ENCODE measurements around the gene SLC35A2.
A peak's percentile ranks its signal among the peaks of the same experiment; 100 is the strongest.

SLC35A2 gene

GRCh38 chrX:48911412-48912182 is at the start of gene SLC35A2:
Gene SLC35A2, minus strand, starts transcription at chrX:48911646. Its CDS starts 10 bp downstream, at chrX:48911636.
- DNase-seq, result peak; percentile 48

GRCh38 chrX:48960291-48960690 is 48.8 kb upstream of the SLC35A2 start:
- no peak for DNase-seq

- DNase-seq, result no peak
Observed at GRCh38 chrX:48958635-48959094, 47.2 kb upstream of the SLC35A2 start.

- DNase-seq, result peak; percentile 89
Observed at GRCh38 chrX:48957827-48958634, 46.6 kb upstream of the SLC35A2 start.

- DNase-seq, result no peak
Observed at GRCh38 chrX:48957477-48957826, 46.0 kb upstream of the SLC35A2 start, which contains the start of gene OTUD5. Gene OTUD5, minus strand, starts transcription at chrX:48957607. Its CDS starts 37 bp downstream, at chrX:48957570.

GRCh38 chrX:48956728-48957414 is 45.4 kb upstream of the SLC35A2 start:
- DNase-seq, result no peak

GRCh38 chrX:48948589-48948988 is 37.1 kb upstream of the SLC35A2 start:
- DNase-seq, result no peak

- DNase-seq, result no peak
Observed at GRCh38 chrX:48945517-48946348, 34.3 kb upstream of the SLC35A2 start.

GRCh38 chrX:48942895-48943294 is 31.4 kb upstream of the SLC35A2 start:
- DNase-seq, result no peak

- no peak for DNase-seq
Observed at GRCh38 chrX:48940404-48940955, 29.0 kb upstream of the SLC35A2 start.

GRCh38 chrX:48939524-48940228 is 28.2 kb upstream of the SLC35A2 start:
- DNase-seq, result no peak

GRCh38 chrX:48938721-48939425 is 27.4 kb upstream of the SLC35A2 start:
- DNase-seq, result no peak

- DNase-seq, result no peak
Observed at GRCh38 chrX:48937054-48937907, 25.8 kb upstream of the SLC35A2 start.

- no peak for DNase-seq
Observed at GRCh38 chrX:48936429-48937053, 25.1 kb upstream of the SLC35A2 start.

- no peak for DNase-seq
Observed at GRCh38 chrX:48935301-48935670, 23.8 kb upstream of the SLC35A2 start.

- DNase-seq, result no peak
Observed at GRCh38 chrX:48934581-48935300, 23.3 kb upstream of the SLC35A2 start.

GRCh38 chrX:48933757-48934156 is 22.3 kb upstream of the SLC35A2 start:
- no peak for DNase-seq

GRCh38 chrX:48927736-48928382 is 16.4 kb upstream of the SLC35A2 start:
- no peak for DNase-seq
